Prostate gland (tissue), 2 donors: ENCODE measurements around the gene SHROOM4. TPM values are rescaled to one million over a fixed set of nuclear protein-coding genes. Genes with fewer than 3 reads are reported as not detected.

ENCODE experiments used
- DNase-seq: peaks from one replicate; pipeline ENCODE4 v3.0.0-alpha.2; 2019; ENCODE audit warnings: low spot score
- H3K27ac ChIP-seq, 2 donors: fragments of 200-600 bp; sonication (generic); 2 replicates each; pipeline ENCODE4 v1.5.1; 2017 to 2019
- H3K27me3 ChIP-seq: fragments of 200-600 bp; sonication (generic); replicated peaks from 2 replicates; pipeline ENCODE4 v1.5.1; 2019; ENCODE audit not compliant: insufficient read depth
- H3K36me3 ChIP-seq, 2 donors: fragments of 200-600 bp; sonication (generic); 1 replicate in 1 of 2; 2 replicates in 1 of 2; pipeline versions ENCODE4 v1.5.1 to v1.8.1; 2017 to 2019
- H3K4me1 ChIP-seq: fragments of 200-600 bp; sonication (generic); replicated peaks from 2 replicates; pipeline ENCODE4 v1.5.1; 2019
- H3K4me3 ChIP-seq, 2 donors: fragments of 200-600 bp; sonication (generic); 2 replicates each; pipeline ENCODE4 v1.5.1; 2017 to 2019
- H3K9me3 ChIP-seq: fragments of 200-600 bp; sonication (generic); 2 replicates; pipeline ENCODE4 v1.5.1; 2017
- POLR2A ChIP-seq: fragments of 450-650 bp; IDR thresholded peaks from one replicate; pipeline ENCODE4 v1.6.1; 2016; ENCODE audit warnings: antibody characterized with exemption, mild to moderate bottlenecking
- POLR2AphosphoS5 ChIP-seq: sonication (generic); formaldehyde crosslinking; IDR thresholded peaks from one replicate; pipeline ENCODE4 v1.6.1; 2017; ENCODE audit warnings: antibody characterized with exemption
- WGBS: methylation state at CpG from one replicate; pipeline ENCODE4 v1.1.5; 2018; 5-methylcytosine and 5-hydroxymethylcytosine counted together
- intact Hi-C: fragments of 100-400 bp; cut with DNase I; formaldehyde crosslinking; loops from one replicate; pipeline ENCODE4 v1.14.2; 2022
- total RNA-seq, 2 donors: library from RNA; depleted of rRNA; stranded (reverse); fragments of >200 nt; gene quantifications; one replicate each; pipeline ENCODE4 v1.1.0, GENCODE V29; 2016
- TF ChIP-seq, protein P1 (sequence below), 4 experiments: fragments of 200-600 bp in 2 of 4; fragments of 450-650 bp in 2 of 4; sonication (generic) in 2 of 4; IDR thresholded peaks; 1 replicate in 3 of 4; 2 replicates in 1 of 4; pipeline ENCODE4 v1.5.1; 2016 to 2019; ENCODE audit warnings: antibody characterized with exemption in 4 of 4, mild to moderate bottlenecking in 2 of 4, moderate library complexity in 2 of 4

Gene SHROOM4
- total RNA-seq, 2 donors from 2014 or later: 6.1 to 7.3 TPM

DNA sequence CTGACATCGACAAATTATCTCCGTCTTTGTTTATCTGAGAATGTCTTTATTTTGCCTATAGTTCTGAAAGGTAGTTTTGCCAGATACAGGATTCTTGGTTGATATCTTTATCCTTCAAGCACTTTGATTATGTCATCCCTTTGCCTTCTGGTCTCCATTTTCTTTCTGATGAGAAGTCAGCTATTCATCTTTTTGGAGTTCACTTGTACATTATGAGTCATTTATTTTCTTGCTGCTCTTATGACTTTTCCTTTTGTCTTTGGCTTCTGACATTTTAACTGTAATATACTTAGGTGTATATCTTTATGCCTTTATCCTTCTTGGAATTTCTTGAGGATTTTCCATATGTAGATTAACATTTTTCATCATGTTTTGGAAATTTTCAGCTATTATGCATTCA lies 51.4 kb downstream of the SHROOM4 start:
- Histone ChIP-seq H3K27ac (no peak overlapping the region), H3K4me3 (no peak overlapping the region), H3K36me3 (no peaks in the 10 kb centered on the region), H3K9me3 (no peaks in the 10 kb centered on the region), H3K4me1 (no peaks in the 10 kb centered on the region), H3K27me3 (no peaks in the 10 kb centered on the region)
- whole genome bisulfite sequencing: 82% methylated on average over 2 of the region's 2 CpGs
- DNase-seq: no peak
- intact Hi-C loops: no loop called here
- TF ChIP-seq, protein P1, sequence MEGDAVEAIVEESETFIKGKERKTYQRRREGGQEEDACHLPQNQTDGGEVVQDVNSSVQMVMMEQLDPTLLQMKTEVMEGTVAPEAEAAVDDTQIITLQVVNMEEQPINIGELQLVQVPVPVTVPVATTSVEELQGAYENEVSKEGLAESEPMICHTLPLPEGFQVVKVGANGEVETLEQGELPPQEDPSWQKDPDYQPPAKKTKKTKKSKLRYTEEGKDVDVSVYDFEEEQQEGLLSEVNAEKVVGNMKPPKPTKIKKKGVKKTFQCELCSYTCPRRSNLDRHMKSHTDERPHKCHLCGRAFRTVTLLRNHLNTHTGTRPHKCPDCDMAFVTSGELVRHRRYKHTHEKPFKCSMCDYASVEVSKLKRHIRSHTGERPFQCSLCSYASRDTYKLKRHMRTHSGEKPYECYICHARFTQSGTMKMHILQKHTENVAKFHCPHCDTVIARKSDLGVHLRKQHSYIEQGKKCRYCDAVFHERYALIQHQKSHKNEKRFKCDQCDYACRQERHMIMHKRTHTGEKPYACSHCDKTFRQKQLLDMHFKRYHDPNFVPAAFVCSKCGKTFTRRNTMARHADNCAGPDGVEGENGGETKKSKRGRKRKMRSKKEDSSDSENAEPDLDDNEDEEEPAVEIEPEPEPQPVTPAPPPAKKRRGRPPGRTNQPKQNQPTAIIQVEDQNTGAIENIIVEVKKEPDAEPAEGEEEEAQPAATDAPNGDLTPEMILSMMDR (IDR thresholded peaks at IDR 0.05): no peak
- no peak for TF ChIP-seq POLR2AphosphoS5
- TF ChIP-seq POLR2A: no peak

DNA sequence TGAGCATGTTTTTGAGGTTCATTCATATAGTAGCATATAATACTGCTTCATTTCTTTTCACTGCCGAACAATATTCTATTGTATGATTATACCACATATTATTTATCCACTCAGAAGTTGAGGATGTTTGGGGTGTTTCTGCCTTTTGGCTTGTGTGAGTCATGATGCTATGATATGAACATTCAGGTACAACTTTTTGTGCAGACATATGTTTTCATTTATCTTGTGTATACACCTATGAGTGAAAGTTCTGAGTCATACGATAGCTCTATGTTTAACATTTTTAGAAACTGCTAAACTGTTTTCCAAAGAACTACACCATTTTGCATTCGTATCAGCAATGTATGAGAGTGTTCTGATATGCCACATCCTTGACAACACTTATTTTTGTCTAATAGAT lies 57.7 kb downstream of the SHROOM4 start:
- 98% methylated on average over 3 of the region's 3 CpGs for WGBS
- TF ChIP-seq POLR2A: no peak
- TF ChIP-seq POLR2AphosphoS5: no peak
- TF ChIP-seq, protein P1 (IDR thresholded peaks at IDR 0.05): no peak
- intact Hi-C loops: no loop called here
- H3K9me3 ChIP-seq: no peaks in the 10 kb centered on the region
- no peak overlapping the region for H3K27ac ChIP-seq
- H3K27me3 ChIP-seq: no peaks in the 10 kb centered on the region
- no peak for DNase-seq
- no peak overlapping the region for H3K4me3 ChIP-seq
- H3K4me1 ChIP-seq: no peaks in the 10 kb centered on the region
- no peaks in the 10 kb centered on the region for H3K36me3 ChIP-seq

DNA sequence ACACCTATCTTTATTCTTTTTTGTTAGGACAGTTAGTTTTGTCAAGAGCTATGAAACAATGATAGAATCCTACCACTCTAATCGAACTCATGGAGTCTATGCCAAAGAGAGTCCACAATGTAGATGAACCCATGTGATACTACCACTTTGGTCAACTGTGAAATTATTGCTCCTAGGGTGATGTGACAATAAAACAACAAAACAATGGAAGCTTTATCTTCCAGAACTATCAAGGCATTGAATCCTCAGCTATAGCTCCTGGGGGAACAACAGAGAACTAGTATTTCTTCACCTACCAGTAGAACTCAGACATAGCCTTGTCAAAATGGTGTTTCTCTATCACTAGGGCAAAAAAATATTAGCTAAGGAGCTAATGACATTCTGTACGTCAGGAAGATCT lies 62.9 kb downstream of the SHROOM4 start:
- H3K27ac ChIP-seq: no peak overlapping the region
- TF ChIP-seq, protein P1 (IDR thresholded peaks at IDR 0.05): no peak
- no peak for TF ChIP-seq POLR2A
- no peak for TF ChIP-seq POLR2AphosphoS5
- H3K36me3 ChIP-seq: no peaks in the 10 kb centered on the region
- intact Hi-C loops: no loop called here
- no peaks in the 10 kb centered on the region for H3K9me3 ChIP-seq
- DNase-seq: no peak
- H3K27me3 ChIP-seq: no peaks in the 10 kb centered on the region
- H3K4me1 ChIP-seq: no peaks in the 10 kb centered on the region
- H3K4me3 ChIP-seq: no peak overlapping the region
- 71% methylated on average over 2 of the region's 2 CpGs for WGBS

DNA sequence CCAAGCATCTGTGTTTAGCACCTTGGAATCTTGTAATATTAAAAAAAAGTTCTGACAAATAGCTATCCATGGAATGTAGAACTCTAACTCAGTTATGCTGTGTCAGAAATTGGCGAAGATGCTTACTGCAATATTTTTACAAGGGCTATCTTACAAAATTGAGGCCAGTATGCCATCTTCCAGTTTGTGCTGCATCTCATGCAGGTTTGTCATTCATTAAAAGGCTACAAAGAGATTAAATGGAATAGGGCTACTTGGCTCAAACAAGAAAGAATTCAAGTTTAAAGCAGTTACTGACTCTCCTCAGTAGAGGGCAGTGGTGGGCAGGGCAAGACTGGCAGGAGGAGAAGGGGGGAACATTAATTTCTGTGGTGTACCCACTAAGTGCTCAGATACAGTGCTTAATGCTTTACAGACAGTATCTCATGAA lies 66.5 kb downstream of the SHROOM4 start:
- H3K9me3 ChIP-seq: no peaks in the 10 kb centered on the region
- no peaks in the 10 kb centered on the region for H3K4me1 ChIP-seq
- DNase-seq: no peak
- intact Hi-C loops: loop anchor here (5.0 kb wide), 1 partner anchor 240 kb away; no protein-coding TSS in a partner anchor
- no peak for TF ChIP-seq POLR2A
- TF ChIP-seq, protein P1 (IDR thresholded peaks at IDR 0.05): peak in 3 of 4 experiments; percentile 32 to 54 (median 37)
- H3K27ac ChIP-seq: no peak overlapping the region
- no peaks in the 10 kb centered on the region for H3K27me3 ChIP-seq
- no peaks in the 10 kb centered on the region for H3K36me3 ChIP-seq
- no peak overlapping the region for H3K4me3 ChIP-seq
- 85% methylated on average over 1 of the region's 1 CpG for WGBS

DNA sequence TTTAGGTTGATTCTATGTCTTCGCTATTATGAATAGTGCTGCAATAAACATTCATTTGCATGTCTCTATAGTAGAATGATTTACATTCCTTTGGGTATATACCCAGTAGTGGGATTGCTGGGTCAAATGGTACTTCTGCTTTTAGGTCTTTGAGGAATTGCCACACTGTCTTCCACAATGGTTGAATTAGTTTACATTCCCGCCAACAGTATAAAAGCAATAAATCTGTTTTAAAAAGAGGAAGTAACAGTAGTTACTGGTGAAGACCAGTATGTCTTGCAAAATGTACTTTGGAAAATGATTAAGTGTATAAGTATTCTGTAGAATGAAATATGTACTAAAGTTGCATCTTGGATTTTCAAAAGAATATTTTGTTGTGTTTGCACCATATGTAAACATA lies 77.3 kb downstream of the SHROOM4 start:
- WGBS: 92% methylated on average over 2 of the region's 2 CpGs
- H3K27me3 ChIP-seq: no peaks in the 10 kb centered on the region

More for the DNA sequence above, 77.3 kb downstream of the SHROOM4 start:
- no peaks in the 10 kb centered on the region for H3K36me3 ChIP-seq
- intact Hi-C loops: no loop called here
- H3K4me3 ChIP-seq: no peak overlapping the region
- DNase-seq: no peak
- no peaks in the 10 kb centered on the region for H3K9me3 ChIP-seq
- no peak for TF ChIP-seq POLR2A
- TF ChIP-seq POLR2AphosphoS5: no peak
- TF ChIP-seq, protein P1 (IDR thresholded peaks at IDR 0.05): no peak
- no peak overlapping the region for H3K27ac ChIP-seq
- H3K4me1 ChIP-seq: no peaks in the 10 kb centered on the region
